Spleen (tissue), 7 donors: ENCODE results near the gene DUS1L.

Source experiments
- POLR2AphosphoS5 ChIP-seq, 3 donors: sonication (generic); formaldehyde crosslinking; IDR thresholded peaks; one replicate each; pipeline ENCODE4 v1.5.1; 2017; ENCODE audit warnings: antibody characterized with exemption in 3 of 3
- TF ChIP-seq, protein P1 (sequence below), 11 experiments: fragments of 200-600 bp in 7 of 11; fragments of 450-650 bp in 4 of 11; sonication (generic) in 4 of 11; IDR thresholded peaks in 8 of 11; conservative IDR thresholded peaks in 3 of 11; 1 replicate in 7 of 11; 2 replicates in 4 of 11; pipeline versions ENCODE4 v1.4.0 to v1.8.0; 2016 to 2021; ENCODE audit warnings: antibody characterized with exemption in 11 of 11, inconsistent platforms in 4 of 11, mild to moderate bottlenecking in 1 of 11
- donor health status: DM: no; HTN: no; CAD: no; lungs with moderate emphysema.
- donor health status: DM: no; HTN: no; CAD: no.
- donor health status: DM: no; HTN: no; CAD: no.

GRCh38 chr17:82058855-82059249, 6.8 kb downstream of the DUS1L start:
- TF ChIP-seq, protein P1, sequence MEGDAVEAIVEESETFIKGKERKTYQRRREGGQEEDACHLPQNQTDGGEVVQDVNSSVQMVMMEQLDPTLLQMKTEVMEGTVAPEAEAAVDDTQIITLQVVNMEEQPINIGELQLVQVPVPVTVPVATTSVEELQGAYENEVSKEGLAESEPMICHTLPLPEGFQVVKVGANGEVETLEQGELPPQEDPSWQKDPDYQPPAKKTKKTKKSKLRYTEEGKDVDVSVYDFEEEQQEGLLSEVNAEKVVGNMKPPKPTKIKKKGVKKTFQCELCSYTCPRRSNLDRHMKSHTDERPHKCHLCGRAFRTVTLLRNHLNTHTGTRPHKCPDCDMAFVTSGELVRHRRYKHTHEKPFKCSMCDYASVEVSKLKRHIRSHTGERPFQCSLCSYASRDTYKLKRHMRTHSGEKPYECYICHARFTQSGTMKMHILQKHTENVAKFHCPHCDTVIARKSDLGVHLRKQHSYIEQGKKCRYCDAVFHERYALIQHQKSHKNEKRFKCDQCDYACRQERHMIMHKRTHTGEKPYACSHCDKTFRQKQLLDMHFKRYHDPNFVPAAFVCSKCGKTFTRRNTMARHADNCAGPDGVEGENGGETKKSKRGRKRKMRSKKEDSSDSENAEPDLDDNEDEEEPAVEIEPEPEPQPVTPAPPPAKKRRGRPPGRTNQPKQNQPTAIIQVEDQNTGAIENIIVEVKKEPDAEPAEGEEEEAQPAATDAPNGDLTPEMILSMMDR (IDR thresholded peaks at IDR 0.05 in 8 of 11, conservative IDR thresholded peaks at IDR 0.05 in 3 of 11): no peak
- TF ChIP-seq POLR2AphosphoS5 (IDR thresholded peaks at IDR 0.05): peak in 2 of 3 donors; percentile 28 to 57
